DMS53 treated with DMSO at 0.1 percent for 48 hours (cell line): ENCODE measurements around the gene DCAF4.
"Not testable (repeated sequence)": the region's sequence is repeated elsewhere in the genome, so short reads cannot be mapped to it uniquely, and the experiment has no call there.

ENCODE experiments used
- DNase-seq: peaks from one replicate; lab custom pipeline; 2025; ENCODE audit not compliant: unreplicated experiment; lab: John Stamatoyannopoulos, UW

The DCAF4 gene

GRCh38 chr14:72966038-72966437 is 39.8 kb downstream of the DCAF4 start:
- no peak for DNase-seq

- no peak for DNase-seq
Measured at GRCh38 chr14:72968316-72968715, 42.1 kb downstream of the DCAF4 start.

- DNase-seq = no peak
Measured at GRCh38 chr14:72970058-72970630, 43.9 kb downstream of the DCAF4 start.

DNA sequence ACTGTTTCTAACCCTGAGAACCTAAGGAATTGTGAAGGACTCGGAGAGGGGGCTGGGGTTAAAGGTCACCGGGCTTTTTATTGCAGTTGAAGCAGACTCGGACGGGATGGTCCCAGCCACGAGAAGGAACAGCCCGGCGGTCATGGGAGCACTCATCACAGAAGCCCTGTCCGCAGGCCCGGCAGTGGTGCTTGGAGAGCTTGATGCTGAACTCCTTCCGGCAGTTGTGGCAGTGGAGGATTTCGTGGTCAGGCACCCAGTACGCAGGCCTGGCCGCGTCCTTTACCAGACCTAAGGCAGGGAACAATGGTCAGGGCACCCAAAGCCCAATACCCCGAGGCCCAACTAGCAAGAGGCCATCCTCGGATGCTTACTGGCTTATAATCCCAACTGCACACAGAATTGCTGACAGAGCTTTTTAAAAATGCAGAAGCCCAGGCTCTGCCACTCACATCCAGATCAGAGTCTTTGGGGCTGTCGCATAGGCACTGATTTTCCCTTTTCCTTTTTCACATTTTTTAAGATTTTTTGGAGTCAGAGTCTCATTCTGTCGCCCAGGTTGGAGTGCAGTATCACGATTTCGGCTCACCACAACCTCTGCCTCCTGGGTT is 44.7 kb downstream of the DCAF4 start:
- no peak for DNase-seq

- DNase-seq = no peak
Measured at GRCh38 chr14:72974661-72975060, 48.4 kb downstream of the DCAF4 start.

GRCh38 chr14:72975770-72976169 is 49.5 kb downstream of the DCAF4 start:
- DNase-seq = no peak

- DNase-seq = no peak
Measured at GRCh38 chr14:72978856-72979255, 52.6 kb downstream of the DCAF4 start.

DNA sequence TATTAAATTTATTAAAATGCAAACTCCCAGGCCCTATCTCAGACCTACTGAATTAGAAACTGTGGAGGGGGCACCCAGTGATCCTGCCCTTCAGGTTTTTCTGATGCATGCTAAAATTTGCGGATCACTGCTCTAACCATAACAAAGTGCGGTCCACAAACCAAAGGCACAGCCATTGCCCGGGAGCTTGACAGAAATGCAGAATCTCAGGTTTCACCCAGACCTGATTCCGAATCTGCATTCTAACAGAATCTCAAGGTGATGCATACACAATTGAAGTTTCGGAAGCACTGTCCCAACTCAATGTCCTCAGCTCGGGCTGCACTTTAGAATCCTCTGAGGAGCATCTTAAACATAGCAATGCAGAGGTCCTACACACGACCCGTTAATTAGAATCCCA is 54.6 kb downstream of the DCAF4 start:
- no peak for DNase-seq

GRCh38 chr14:72982146-72982708 is 56.0 kb downstream of the DCAF4 start:
- DNase-seq = no peak

- no peak for DNase-seq
Measured at GRCh38 chr14:72986214-72986613, 60.0 kb downstream of the DCAF4 start.

GRCh38 chr14:72986857-72987256 is 60.6 kb downstream of the DCAF4 start:
- DNase-seq = no peak

DNA sequence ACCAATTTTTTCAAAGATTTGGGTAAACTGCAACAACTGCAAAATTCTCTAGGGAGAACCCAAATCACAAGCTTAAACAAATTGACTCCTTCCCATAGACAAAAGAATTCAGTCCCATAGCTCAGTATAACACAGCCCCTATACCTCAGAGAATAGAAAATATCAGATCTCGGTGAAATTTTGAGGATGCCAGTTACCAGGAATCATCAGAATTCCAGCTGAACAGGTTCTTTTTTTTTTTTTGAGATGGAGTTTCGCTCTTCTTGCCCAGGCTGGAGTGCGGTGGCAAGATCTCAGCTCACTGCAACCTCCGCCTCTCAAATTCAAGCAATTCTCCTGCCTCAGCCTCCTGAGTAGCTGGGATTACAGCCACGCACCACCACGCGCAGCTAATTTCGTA is 63.9 kb downstream of the DCAF4 start:
- no peak for DNase-seq

DNA sequence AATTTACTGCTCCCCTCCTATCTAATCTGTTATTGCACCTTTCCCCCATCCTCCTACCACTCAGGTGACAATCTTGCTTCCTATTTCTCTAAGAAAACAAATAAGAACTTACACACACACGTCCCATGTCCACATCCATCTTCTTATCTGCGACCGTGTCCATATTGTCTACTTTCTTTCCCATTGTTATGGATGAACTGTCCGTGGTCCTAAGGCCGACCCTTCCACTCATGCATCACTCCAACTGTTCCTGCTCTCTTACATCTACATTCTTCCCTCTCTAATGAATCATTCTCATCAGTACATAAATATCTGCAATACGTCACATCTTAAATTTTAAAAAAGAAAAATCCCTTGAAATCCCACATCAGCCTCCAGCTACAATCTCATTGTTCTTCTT is 70.7 kb downstream of the DCAF4 start:
- no peak for DNase-seq

- no peak for DNase-seq
Measured at GRCh38 chr14:72998252-72998903, 72.1 kb downstream of the DCAF4 start.

- no peak for DNase-seq
Measured at GRCh38 chr14:72999316-72999715, 73.1 kb downstream of the DCAF4 start.

DNA sequence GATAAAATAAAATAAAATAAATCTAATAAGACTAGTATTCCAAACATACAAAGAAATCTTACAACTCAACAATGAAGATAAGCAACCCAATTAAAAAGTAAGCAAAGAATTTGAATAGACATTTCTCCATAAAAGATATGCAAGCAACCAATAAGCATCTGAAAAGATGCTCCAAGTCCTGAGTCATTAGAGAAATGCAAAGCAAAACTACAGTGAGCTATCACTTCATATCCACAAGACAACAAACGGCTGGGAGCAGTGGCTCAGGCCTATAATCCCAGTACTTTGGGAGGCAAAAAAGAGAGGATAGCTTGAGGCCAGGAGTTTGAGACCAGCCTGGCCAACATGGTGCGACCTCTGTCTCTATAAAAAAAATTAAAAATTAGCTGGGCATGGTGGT is 73.8 kb downstream of the DCAF4 start:
- no peak for DNase-seq

GRCh38 chr14:73003681-73004080 is 77.4 kb downstream of the DCAF4 start:
- no peak for DNase-seq

GRCh38 chr14:73004641-73005040 is 78.4 kb downstream of the DCAF4 start:
- not testable (repeated sequence) for DNase-seq

DNA sequence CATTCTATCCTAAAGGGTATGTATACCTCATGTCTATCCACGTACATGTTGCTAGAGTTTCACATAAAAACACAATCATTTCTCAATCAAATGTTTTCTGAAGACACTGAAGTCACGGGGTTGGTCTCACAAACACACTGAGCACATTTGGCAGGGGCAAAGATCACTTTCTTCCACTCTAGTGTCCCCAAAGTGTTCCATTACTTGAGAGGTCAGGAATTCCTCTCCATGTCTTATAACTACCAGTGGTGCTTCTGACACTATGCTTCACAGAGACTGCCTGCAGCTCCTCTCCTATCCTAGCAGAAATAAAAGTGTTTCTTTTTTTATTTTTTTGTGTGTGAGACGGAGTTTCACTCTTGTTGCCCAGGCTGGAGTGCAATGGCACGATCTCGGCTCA is 81.6 kb downstream of the DCAF4 start:
- DNase-seq = no peak

- DNase-seq = peak; percentile 2
Measured at GRCh38 chr14:73008501-73008900, 82.2 kb downstream of the DCAF4 start.
